Endothelial cell of umbilical vein (primary cell): ENCODE data around the gene ARID3B. TPM values are rescaled to one million over a fixed set of nuclear protein-coding genes. Genes with fewer than 3 reads are reported as not detected.

Experiments
- BruUV-seq: library from RNA; stranded (reverse); fragments of 400-500 nt; replicated peaks from 2 replicates; lab custom pipeline; 2021; lab: Mats Ljungman, UMichigan
- CTCF ChIA-PET: fragments of 300-600, 350-600 bp; sonication (Branson Sonifier 250); formaldehyde crosslinking; loops from one replicate; lab custom pipeline; 2021; ENCODE audit warnings: antibody characterized with exemption, inconsistent platforms; lab: Charles Lee
- POLR2A ChIA-PET: fragments of 300-600, 350-600 bp; sonication (Branson Sonifier 250); formaldehyde crosslinking; loops from one replicate; lab custom pipeline; 2021; ENCODE audit warnings: antibody characterized with exemption, inconsistent platforms; lab: Charles Lee
- DNase-seq: peaks from one replicate; pipeline ENCODE4 v3.0.0-alpha.2; 2011; ENCODE audit warnings: low read depth, low spot score
- FAIRE-seq: peaks from 2 replicates; lab custom pipeline; 2011; peaks lifted over from hg19 to GRCh38; lab: Jason Lieb, UNC
- H2AFZ ChIP-seq: 2 replicates; pipeline ENCODE4 v1.6.0; 2012; ENCODE audit warnings: low read depth, low read length, control low read depth, inconsistent platforms
- H3K27ac ChIP-seq: 2 replicates; pipeline ENCODE4 v1.5.1; 2011; ENCODE audit warnings: low read depth, mild to moderate bottlenecking, control low read depth, low read length, moderate library complexity; ENCODE audit not compliant: insufficient read depth
- H3K27me3 ChIP-seq, 2 experiments: 2 replicates each; pipeline versions ENCODE4 v1.6.0 to v1.6.1; 2011; ENCODE audit warnings: low read length in 2 of 2, mixed read lengths in 1 of 2; ENCODE audit not compliant: control insufficient read depth in 2 of 2, insufficient read depth in 2 of 2
- H3K36me3 ChIP-seq, 2 experiments: 2 replicates in 1 of 2; 3 replicates in 1 of 2; pipeline ENCODE4 v1.5.1; 2011; ENCODE audit warnings: low read length in 2 of 2, mild to moderate bottlenecking in 1 of 2, moderate library complexity in 1 of 2; ENCODE audit not compliant: control insufficient read depth in 2 of 2, insufficient read depth in 2 of 2; ENCODE audit errors: extremely low read depth in 1 of 2
- H3K4me1 ChIP-seq: 3 replicates; pipeline ENCODE4 v1.5.1; 2011; ENCODE audit warnings: mild to moderate bottlenecking, low read length; ENCODE audit not compliant: control insufficient read depth, insufficient read depth; ENCODE audit errors: extremely low read depth
- H3K4me2 ChIP-seq: 2 replicates; pipeline ENCODE4 v1.6.1; 2011; ENCODE audit warnings: low read length, control low read depth, mixed read lengths; ENCODE audit not compliant: insufficient read depth
- H3K4me3 ChIP-seq, 3 experiments: fragments of 200-600 bp in 1 of 3; sonication (generic), shearing (Covaris generic) in 1 of 3; replicated peaks in 1 of 3; 2 replicates each; pipeline ENCODE4 v1.5.1; 2011 to 2016; ENCODE audit warnings: control low read depth in 3 of 3, low read length in 3 of 3, mild to moderate bottlenecking in 2 of 3, inconsistent platforms in 1 of 3, low read depth in 1 of 3, moderate library complexity in 1 of 3; ENCODE audit not compliant: insufficient read depth in 1 of 3
- H3K79me2 ChIP-seq: 2 replicates; pipeline ENCODE4 v1.6.0; 2012; ENCODE audit warnings: low read length, inconsistent platforms; ENCODE audit not compliant: control insufficient read depth, insufficient read depth
- H3K9ac ChIP-seq: replicated peaks from 2 replicates; pipeline ENCODE3; 2011; ENCODE audit warnings: low read length, control low read depth; ENCODE audit not compliant: insufficient read depth; ENCODE audit errors: extremely low read depth
- H3K9me1 ChIP-seq: replicated peaks from 3 replicates; pipeline ENCODE4 v1.6.0; 2011; ENCODE audit warnings: mild to moderate bottlenecking, low read length; ENCODE audit not compliant: control insufficient read depth, insufficient read depth; ENCODE audit errors: extremely low read depth
- H3K9me3 ChIP-seq: replicated peaks from 2 replicates; pipeline ENCODE4 v1.5.1; 2012; ENCODE audit warnings: low read length, inconsistent platforms; ENCODE audit not compliant: control insufficient read depth, insufficient read depth
- H4K20me1 ChIP-seq: replicated peaks from 2 replicates; pipeline ENCODE3; 2011; ENCODE audit warnings: mild to moderate bottlenecking, low read length; ENCODE audit not compliant: control insufficient read depth, insufficient read depth; ENCODE audit errors: extremely low read depth
- EZH2 ChIP-seq: IDR thresholded peaks from 2 replicates; pipeline ENCODE4 v1.6.1; 2012; ENCODE audit warnings: borderline replicate concordance, low read depth, mild to moderate bottlenecking, moderate library complexity, low read length, inconsistent platforms; ENCODE audit not compliant: severe bottlenecking
- FOS ChIP-seq: IDR thresholded peaks from 2 replicates; pipeline ENCODE4 v1.6.1; 2011; ENCODE audit warnings: mild to moderate bottlenecking, low read length, moderate library complexity, borderline replicate concordance; ENCODE audit not compliant: insufficient read depth
- GATA2 ChIP-seq: IDR thresholded peaks from 2 replicates; pipeline ENCODE4 v1.7.0; 2011; ENCODE audit warnings: low read depth, mild to moderate bottlenecking, moderate library complexity, mixed read lengths, low read length; ENCODE audit not compliant: insufficient read length, insufficient read depth
- JUN ChIP-seq: IDR thresholded peaks from 2 replicates; pipeline ENCODE4 v1.6.1; 2011; ENCODE audit warnings: borderline replicate concordance, low read depth; ENCODE audit not compliant: insufficient read length, insufficient read depth
- MAX ChIP-seq: IDR thresholded peaks from 2 replicates; pipeline ENCODE4 v1.6.1; 2011; ENCODE audit not compliant: insufficient read depth, insufficient read length
- MYC ChIP-seq: IDR thresholded peaks from one replicate; pipeline ENCODE4 v1.6.1; 2011; ENCODE audit warnings: mild to moderate bottlenecking, low read depth, low read length
- POLR2A ChIP-seq: IDR thresholded peaks from 2 replicates; pipeline ENCODE4 v1.6.1; 2012; ENCODE audit warnings: low read depth, mild to moderate bottlenecking, control low read depth, low read length
- POLR2AphosphoS5 ChIP-seq: IDR thresholded peaks from 2 replicates; pipeline ENCODE4 v1.6.1; 2012; ENCODE audit warnings: low read depth, mild to moderate bottlenecking, control low read depth, low read length, moderate library complexity; ENCODE audit not compliant: insufficient read depth
- dilution Hi-C: fragments of 300-500 bp; cut with MboI; formaldehyde crosslinking; loops from one replicate; pipeline ENCODE4 v1.15.0; 2019; ENCODE audit warnings: low sequenced_read_pairs; ENCODE audit not compliant: extremely low pct_ligation_motif_present
- intact Hi-C: fragments of 100-400 bp; cut with micrococcal nuclease; formaldehyde crosslinking; loops from one replicate; pipeline ENCODE4 v1.10.0; 2022
- polyA plus RNA-seq, 4 experiments: library from polyadenylated mRNA; depleted of rRNA in 3 of 4; stranded (reverse) in 3 of 4; unstranded in 1 of 4; fragments of >200 nt; gene quantifications; 2 replicates each; pipeline versions ENCODE4 v1.2.1 to v1.2.3, GENCODE V29; 2011 to 2012; ENCODE audit warnings: missing spikeins in 1 of 4
- total RNA-seq: library from RNA; stranded (reverse); gene quantifications from 2 replicates; pipeline ENCODE4 v1.2.3, GENCODE V29; 2021
- TF ChIP-seq, protein P1 (sequence below), 2 donors: IDR thresholded peaks; 1 replicate in 1 of 2; 2 replicates in 1 of 2; pipeline ENCODE4 v1.5.1; 2011; ENCODE audit warnings: low read length in 2 of 2, mild to moderate bottlenecking in 2 of 2, moderate library complexity in 2 of 2, control low read depth in 1 of 2, inconsistent platforms in 1 of 2, low read depth in 1 of 2; ENCODE audit not compliant: insufficient read depth in 1 of 2; ENCODE audit errors: extremely low read depth in 1 of 2

ARID3B gene
- total and polyA plus RNA-seq, 2 donors (not counting 3 experiments of a cell fraction or from before 2014, with no cell fraction given), result 6.2 to 10.0 TPM

GRCh38 chr15:74628199-74628598 lies 87.2 kb downstream of the ARID3B start:
- POLR2A ChIA-PET, result no interaction called here
- BruUV-seq, result no TSS peak
- no peak overlapping the region for H3K9ac ChIP-seq
- peaks cover 18 to 78% of the 10 kb centered on the region in 2 experiments for H3K36me3 ChIP-seq
- no peak overlapping the region for H3K4me2 ChIP-seq
- H3K27ac ChIP-seq, result no peak overlapping the region
- H3K4me1 ChIP-seq, result no peaks in the 10 kb centered on the region
- no peaks in the 10 kb centered on the region for H3K79me2 ChIP-seq
- no peak overlapping the region for H3K4me3 ChIP-seq
- H3K9me1 ChIP-seq, result no peaks in the 10 kb centered on the region
- intact Hi-C loops, result no loop called here
- no peaks in the 10 kb centered on the region for H4K20me1 ChIP-seq
- H3K9me3 ChIP-seq, result no peaks in the 10 kb centered on the region
- dilution Hi-C loops, result loop anchor here (25.0 kb wide), 1 partner anchor 134 kb away; no protein-coding TSS in a partner anchor
- no peak overlapping the region for H2AFZ ChIP-seq
- FAIRE-seq, result no peak
- CTCF ChIA-PET, result interaction anchor here (2.2 to 2.7 kb wide), 2 partner anchors 140 to 143 kb away, joined by 8 to 12 read pairs; no protein-coding TSS in a partner anchor
- DNase-seq, result no peak
- H3K27me3 ChIP-seq, result no peaks in the 10 kb centered on the region
- TF ChIP-seq FOS (no peak), EZH2 (no peak), MYC (no peak), GATA2 (no peak), POLR2A (no peak), JUN (no peak), MAX (no peak), POLR2AphosphoS5 (no peak)
- TF ChIP-seq, protein P1, sequence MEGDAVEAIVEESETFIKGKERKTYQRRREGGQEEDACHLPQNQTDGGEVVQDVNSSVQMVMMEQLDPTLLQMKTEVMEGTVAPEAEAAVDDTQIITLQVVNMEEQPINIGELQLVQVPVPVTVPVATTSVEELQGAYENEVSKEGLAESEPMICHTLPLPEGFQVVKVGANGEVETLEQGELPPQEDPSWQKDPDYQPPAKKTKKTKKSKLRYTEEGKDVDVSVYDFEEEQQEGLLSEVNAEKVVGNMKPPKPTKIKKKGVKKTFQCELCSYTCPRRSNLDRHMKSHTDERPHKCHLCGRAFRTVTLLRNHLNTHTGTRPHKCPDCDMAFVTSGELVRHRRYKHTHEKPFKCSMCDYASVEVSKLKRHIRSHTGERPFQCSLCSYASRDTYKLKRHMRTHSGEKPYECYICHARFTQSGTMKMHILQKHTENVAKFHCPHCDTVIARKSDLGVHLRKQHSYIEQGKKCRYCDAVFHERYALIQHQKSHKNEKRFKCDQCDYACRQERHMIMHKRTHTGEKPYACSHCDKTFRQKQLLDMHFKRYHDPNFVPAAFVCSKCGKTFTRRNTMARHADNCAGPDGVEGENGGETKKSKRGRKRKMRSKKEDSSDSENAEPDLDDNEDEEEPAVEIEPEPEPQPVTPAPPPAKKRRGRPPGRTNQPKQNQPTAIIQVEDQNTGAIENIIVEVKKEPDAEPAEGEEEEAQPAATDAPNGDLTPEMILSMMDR (IDR thresholded peaks at IDR 0.05; ENCODE audit: extremely low read depth in 1 of 2, insufficient read depth in 1 of 2, low read depth in 1 of 2, low read length in 2 of 2), result no peak
